HEK293 (cell line): ENCODE measurements around the gene FOLR2.

ENCODE experiments used
- CTCF ChIA-PET: fragments of 350-600 bp; formaldehyde crosslinking; extraction: SDS; loops from one replicate; lab custom pipeline; 2021; ENCODE audit warnings: antibody characterized with exemption; lab: Yijun Ruan, JAX
- POLR2A ChIA-PET: fragments of 300-600 bp; formaldehyde crosslinking; extraction: SDS; loops from one replicate; lab custom pipeline; 2020; ENCODE audit warnings: antibody characterized with exemption, inconsistent platforms; lab: Yijun Ruan, JAX
- H3K27ac ChIP-seq: fragments of 200-500 bp; sonication (Bioruptor generic); 2 replicates; pipeline ENCODE4 v1.5.1; 2014; ENCODE audit warnings: low read depth, low read length, control low read depth, inconsistent platforms; ENCODE audit errors: extremely low read depth
- H3K36me3 ChIP-seq, 2 experiments: fragments of 200-500 bp in 1 of 2; sonication (Bioruptor generic) in 1 of 2; 1 replicate in 1 of 2; 2 replicates in 1 of 2; pipeline ENCODE4 v1.5.1; 2014 to 2017; ENCODE audit warnings: inconsistent platforms in 2 of 2, low read length in 2 of 2; ENCODE audit not compliant: control insufficient read depth in 2 of 2, insufficient read depth in 1 of 2
- H3K4me1 ChIP-seq: fragments of 200-500 bp; sonication (Bioruptor generic); 2 replicates; pipeline ENCODE4 v1.5.1; 2014; ENCODE audit warnings: mild to moderate bottlenecking, low read length, inconsistent platforms; ENCODE audit not compliant: control insufficient read depth, insufficient read depth
- H3K4me3 ChIP-seq: 2 replicates; pipeline ENCODE4 v1.5.1; 2011; ENCODE audit warnings: low read depth, mild to moderate bottlenecking, control low read depth, low read length, moderate library complexity
- H3K9me3 ChIP-seq: fragments of 200-500 bp; sonication (Bioruptor generic); 2 replicates; pipeline ENCODE4 v1.5.1; 2014; ENCODE audit warnings: low read depth, low read length, inconsistent platforms; ENCODE audit not compliant: control insufficient read depth, insufficient read depth
- BCL11B ChIP-seq: fragments of 450-650 bp; formaldehyde crosslinking; IDR thresholded peaks from 2 replicates; pipeline ENCODE4 v1.5.1; 2016; ENCODE audit warnings: low read depth, missing biosample characterization, missing genetic modification characterization
- REPIN1 ChIP-seq: fragments of 450-650 bp; formaldehyde crosslinking; IDR thresholded peaks from 2 replicates; pipeline ENCODE4 v1.5.1; 2017; ENCODE audit warnings: missing biosample characterization, missing genetic modification characterization, low read depth
- ZNF140 ChIP-seq: fragments of 450-650 bp; formaldehyde crosslinking; IDR thresholded peaks from 2 replicates; pipeline ENCODE4 v1.5.1; 2016; ENCODE audit warnings: missing biosample characterization, missing genetic modification characterization
- ZNF2 ChIP-seq: fragments of 450-650 bp; formaldehyde crosslinking; IDR thresholded peaks from 2 replicates; pipeline ENCODE4 v1.5.1; 2016; ENCODE audit warnings: missing biosample characterization, missing genetic modification characterization
- ZNF266 ChIP-seq: fragments of 450-650 bp; formaldehyde crosslinking; IDR thresholded peaks from 2 replicates; pipeline ENCODE4 v1.5.1; 2016; ENCODE audit warnings: missing biosample characterization, missing genetic modification characterization, low read depth
- ZNF555 ChIP-seq: fragments of 450-650 bp; formaldehyde crosslinking; conservative IDR thresholded peaks from 2 replicates; pipeline ENCODE4 v1.5.1; 2017; ENCODE audit warnings: missing biosample characterization, mild to moderate bottlenecking, missing genetic modification characterization, inconsistent platforms
- ZNF600 ChIP-seq: fragments of 450-650 bp; formaldehyde crosslinking; IDR thresholded peaks from 2 replicates; pipeline ENCODE4 v1.5.1; 2016; ENCODE audit warnings: missing biosample characterization, missing genetic modification characterization
- ZSCAN16 ChIP-seq: fragments of 450-650 bp; formaldehyde crosslinking; IDR thresholded peaks from 2 replicates; pipeline ENCODE4 v1.5.1; 2016; ENCODE audit warnings: missing biosample characterization, missing genetic modification characterization
- TF ChIP-seq, protein P1 (sequence below): fragments of 450-650 bp; formaldehyde crosslinking; IDR thresholded peaks from 2 replicates; pipeline ENCODE4 v1.5.1; 2016; ENCODE audit warnings: missing biosample characterization, missing genetic modification characterization
- TF ChIP-seq, protein P2 (sequence below): fragments of 450-650 bp; formaldehyde crosslinking; IDR thresholded peaks from 2 replicates; pipeline ENCODE4 v1.5.1; 2016; ENCODE audit warnings: missing biosample characterization, missing genetic modification characterization
- TF ChIP-seq, protein P3 (sequence below): fragments of 450-650 bp; formaldehyde crosslinking; IDR thresholded peaks from 2 replicates; pipeline ENCODE4 v1.5.1; 2016; ENCODE audit warnings: missing biosample characterization, missing genetic modification characterization, borderline replicate concordance
- TF ChIP-seq, protein P4 (sequence below): fragments of 450-650 bp; formaldehyde crosslinking; IDR thresholded peaks from 2 replicates; pipeline ENCODE4 v1.5.1; 2017; ENCODE audit warnings: missing biosample characterization, missing genetic modification characterization

Gene FOLR2

DNA sequence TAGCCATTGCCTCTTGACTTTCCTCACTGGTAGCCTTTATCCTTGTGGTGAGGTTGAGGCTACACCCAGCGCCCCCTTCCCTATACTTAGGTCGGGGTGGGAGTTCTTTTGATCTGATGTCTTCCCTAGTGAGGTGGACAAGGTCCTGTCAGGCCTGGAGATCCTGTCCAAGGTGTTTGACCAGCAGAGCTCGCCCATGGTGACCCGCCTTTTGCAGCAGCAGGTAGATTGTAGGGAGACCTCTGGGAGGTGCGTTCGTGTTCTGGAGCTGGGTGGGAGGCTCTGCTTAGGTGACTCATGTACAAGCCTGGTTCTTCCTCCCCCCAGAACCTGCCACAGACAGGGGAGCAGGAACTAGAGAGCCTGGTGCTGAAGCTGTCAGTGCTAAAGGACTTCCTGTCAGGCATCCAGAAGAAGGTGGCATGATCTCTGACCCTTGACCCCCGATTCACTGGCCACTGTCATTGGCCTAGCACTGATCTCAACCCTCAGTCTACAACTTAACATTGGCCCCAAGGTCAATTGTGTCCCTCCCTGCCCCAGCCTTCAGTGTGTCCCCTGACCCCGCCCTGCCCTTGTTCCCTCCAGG lies 12.8 kb downstream of the FOLR2 start:
- POLR2A ChIA-PET, result no interaction called here
- peaks cover 0 to 84% of the 10 kb centered on the region in 2 experiments; a peak in 2 of 3 replicates for H3K36me3 ChIP-seq

DNA sequence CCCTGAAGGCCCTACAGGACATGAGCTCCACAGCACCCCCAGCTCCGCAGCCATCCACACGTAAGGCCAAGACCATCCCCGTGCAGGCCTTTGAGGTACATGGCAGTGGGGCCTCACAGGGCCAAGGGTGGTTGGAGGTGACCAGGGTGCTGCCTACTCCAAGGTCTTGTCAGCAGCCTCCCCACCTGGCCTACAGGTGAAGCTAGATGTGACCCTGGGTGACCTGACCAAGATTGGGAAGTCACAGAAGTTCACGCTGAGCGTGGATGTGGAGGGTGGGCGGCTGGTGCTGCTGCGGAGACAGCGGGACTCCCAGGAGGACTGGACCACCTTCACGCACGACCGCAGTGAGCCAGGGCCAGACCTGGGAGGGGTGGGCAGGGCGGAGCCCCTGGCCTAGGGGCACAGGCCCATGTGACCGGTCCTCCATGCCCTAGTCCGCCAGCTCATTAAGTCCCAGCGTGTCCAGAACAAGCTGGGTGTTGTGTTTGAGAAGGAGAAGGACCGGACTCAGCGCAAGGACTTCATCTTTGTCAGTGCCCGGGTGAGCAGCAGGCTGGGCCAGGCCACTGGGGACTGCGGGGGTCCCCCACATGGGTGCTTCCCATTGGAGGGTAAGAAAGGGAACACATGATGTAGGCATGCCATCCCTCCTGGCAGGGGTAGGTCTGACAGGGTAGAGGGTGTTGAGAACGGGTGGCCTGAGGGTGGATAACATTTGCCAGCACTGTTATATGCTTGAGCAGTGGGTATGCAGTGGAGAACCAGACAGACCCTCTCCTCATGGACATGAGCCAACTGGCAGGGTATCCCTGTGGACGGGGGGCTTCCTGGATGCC lies 13.6 kb downstream of the FOLR2 start:
- ChIA-PET POLR2A (interaction anchor here (0.7 kb wide), 1 partner anchor 11 kb away, joined by 3 read pairs; no protein-coding TSS in a partner anchor), CTCF (interaction anchor here (0.6 to 1.1 kb wide), 4 partner anchors 47 to 453 kb away, joined by 3 read pairs; no protein-coding TSS in a partner anchor)
- Histone ChIP-seq H3K27ac (no peak overlapping the region), H3K9me3 (no peaks in the 10 kb centered on the region), H3K4me1 (no peaks in the 10 kb centered on the region), H3K4me3 (no peak overlapping the region), H3K36me3 (peaks cover 0 to 91% of the 10 kb centered on the region in 2 experiments; a peak in 2 of 3 replicates)
- TF ChIP-seq, protein P1, sequence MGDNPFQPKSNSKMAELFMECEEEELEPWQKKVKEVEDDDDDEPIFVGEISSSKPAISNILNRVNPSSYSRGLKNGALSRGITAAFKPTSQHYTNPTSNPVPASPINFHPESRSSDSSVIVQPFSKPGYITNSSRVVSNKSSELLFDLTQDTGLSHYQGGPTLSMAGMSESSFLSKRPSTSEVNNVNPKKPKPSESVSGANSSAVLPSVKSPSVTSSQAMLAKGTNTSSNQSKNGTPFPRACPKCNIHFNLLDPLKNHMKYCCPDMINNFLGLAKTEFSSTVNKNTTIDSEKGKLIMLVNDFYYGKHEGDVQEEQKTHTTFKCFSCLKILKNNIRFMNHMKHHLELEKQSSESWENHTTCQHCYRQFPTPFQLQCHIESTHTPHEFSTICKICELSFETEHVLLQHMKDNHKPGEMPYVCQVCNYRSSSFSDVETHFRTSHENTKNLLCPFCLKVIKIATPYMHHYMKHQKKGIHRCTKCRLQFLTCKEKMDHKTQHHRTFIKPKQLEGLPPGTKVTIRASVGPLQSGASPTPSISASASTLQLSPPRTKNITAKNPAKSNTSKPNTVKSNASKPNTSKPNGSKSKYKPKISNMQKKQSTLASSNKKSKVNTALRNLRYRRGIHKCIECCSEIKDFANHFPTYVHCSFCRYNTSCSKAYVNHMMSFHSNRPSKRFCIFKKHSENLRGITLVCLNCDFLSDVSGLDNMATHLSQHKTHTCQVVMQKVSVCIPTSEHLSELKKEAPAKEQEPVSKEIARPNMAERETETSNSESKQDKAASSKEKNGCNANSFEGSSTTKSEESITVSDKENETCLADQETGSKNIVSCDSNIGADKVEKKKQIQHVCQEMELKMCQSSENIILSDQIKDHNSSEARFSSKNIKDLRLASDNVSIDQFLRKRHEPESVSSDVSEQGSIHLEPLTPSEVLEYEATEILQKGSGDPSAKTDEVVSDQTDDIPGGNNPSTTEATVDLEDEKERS (tag by site-specific recombination), result no peak
- TF ChIP-seq ZSCAN16 (tag by site-specific recombination) (no peak), ZNF266 (tag by site-specific recombination) (no peak), REPIN1 (no peak)
- TF ChIP-seq, protein P2, sequence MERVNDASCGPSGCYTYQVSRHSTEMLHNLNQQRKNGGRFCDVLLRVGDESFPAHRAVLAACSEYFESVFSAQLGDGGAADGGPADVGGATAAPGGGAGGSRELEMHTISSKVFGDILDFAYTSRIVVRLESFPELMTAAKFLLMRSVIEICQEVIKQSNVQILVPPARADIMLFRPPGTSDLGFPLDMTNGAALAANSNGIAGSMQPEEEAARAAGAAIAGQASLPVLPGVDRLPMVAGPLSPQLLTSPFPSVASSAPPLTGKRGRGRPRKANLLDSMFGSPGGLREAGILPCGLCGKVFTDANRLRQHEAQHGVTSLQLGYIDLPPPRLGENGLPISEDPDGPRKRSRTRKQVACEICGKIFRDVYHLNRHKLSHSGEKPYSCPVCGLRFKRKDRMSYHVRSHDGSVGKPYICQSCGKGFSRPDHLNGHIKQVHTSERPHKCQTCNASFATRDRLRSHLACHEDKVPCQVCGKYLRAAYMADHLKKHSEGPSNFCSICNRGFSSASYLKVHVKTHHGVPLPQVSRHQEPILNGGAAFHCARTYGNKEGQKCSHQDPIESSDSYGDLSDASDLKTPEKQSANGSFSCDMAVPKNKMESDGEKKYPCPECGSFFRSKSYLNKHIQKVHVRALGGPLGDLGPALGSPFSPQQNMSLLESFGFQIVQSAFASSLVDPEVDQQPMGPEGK (tag by site-specific recombination), result no peak

More for the DNA sequence above, 12.8 kb downstream of the FOLR2 start:
- Histone ChIP-seq H3K9me3 (no peaks in the 10 kb centered on the region), H3K27ac (no peak overlapping the region), H3K4me1 (no peaks in the 10 kb centered on the region), H3K4me3 (no peak overlapping the region)
- TF ChIP-seq ZNF555 (tag by site-specific recombination), result no peak
- no peak for TF ChIP-seq ZNF140 (tag by site-specific recombination)
- 0 out of 2 replicates have a peak, but pooled peaks have one; percentile 21 for TF ChIP-seq ZNF600
- no peak for TF ChIP-seq ZNF266 (tag by site-specific recombination)
- TF ChIP-seq, protein P3, sequence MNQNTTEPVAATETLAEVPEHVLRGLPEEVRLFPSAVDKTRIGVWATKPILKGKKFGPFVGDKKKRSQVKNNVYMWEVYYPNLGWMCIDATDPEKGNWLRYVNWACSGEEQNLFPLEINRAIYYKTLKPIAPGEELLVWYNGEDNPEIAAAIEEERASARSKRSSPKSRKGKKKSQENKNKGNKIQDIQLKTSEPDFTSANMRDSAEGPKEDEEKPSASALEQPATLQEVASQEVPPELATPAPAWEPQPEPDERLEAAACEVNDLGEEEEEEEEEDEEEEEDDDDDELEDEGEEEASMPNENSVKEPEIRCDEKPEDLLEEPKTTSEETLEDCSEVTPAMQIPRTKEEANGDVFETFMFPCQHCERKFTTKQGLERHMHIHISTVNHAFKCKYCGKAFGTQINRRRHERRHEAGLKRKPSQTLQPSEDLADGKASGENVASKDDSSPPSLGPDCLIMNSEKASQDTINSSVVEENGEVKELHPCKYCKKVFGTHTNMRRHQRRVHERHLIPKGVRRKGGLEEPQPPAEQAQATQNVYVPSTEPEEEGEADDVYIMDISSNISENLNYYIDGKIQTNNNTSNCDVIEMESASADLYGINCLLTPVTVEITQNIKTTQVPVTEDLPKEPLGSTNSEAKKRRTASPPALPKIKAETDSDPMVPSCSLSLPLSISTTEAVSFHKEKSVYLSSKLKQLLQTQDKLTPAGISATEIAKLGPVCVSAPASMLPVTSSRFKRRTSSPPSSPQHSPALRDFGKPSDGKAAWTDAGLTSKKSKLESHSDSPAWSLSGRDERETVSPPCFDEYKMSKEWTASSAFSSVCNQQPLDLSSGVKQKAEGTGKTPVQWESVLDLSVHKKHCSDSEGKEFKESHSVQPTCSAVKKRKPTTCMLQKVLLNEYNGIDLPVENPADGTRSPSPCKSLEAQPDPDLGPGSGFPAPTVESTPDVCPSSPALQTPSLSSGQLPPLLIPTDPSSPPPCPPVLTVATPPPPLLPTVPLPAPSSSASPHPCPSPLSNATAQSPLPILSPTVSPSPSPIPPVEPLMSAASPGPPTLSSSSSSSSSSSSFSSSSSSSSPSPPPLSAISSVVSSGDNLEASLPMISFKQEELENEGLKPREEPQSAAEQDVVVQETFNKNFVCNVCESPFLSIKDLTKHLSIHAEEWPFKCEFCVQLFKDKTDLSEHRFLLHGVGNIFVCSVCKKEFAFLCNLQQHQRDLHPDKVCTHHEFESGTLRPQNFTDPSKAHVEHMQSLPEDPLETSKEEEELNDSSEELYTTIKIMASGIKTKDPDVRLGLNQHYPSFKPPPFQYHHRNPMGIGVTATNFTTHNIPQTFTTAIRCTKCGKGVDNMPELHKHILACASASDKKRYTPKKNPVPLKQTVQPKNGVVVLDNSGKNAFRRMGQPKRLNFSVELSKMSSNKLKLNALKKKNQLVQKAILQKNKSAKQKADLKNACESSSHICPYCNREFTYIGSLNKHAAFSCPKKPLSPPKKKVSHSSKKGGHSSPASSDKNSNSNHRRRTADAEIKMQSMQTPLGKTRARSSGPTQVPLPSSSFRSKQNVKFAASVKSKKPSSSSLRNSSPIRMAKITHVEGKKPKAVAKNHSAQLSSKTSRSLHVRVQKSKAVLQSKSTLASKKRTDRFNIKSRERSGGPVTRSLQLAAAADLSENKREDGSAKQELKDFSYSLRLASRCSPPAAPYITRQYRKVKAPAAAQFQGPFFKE (tag by site-specific recombination), result no peak
- TF ChIP-seq ZNF2 (tag by site-specific recombination), result no peak
- TF ChIP-seq BCL11B (tag by site-specific recombination), result no peak
- TF ChIP-seq, protein P4, sequence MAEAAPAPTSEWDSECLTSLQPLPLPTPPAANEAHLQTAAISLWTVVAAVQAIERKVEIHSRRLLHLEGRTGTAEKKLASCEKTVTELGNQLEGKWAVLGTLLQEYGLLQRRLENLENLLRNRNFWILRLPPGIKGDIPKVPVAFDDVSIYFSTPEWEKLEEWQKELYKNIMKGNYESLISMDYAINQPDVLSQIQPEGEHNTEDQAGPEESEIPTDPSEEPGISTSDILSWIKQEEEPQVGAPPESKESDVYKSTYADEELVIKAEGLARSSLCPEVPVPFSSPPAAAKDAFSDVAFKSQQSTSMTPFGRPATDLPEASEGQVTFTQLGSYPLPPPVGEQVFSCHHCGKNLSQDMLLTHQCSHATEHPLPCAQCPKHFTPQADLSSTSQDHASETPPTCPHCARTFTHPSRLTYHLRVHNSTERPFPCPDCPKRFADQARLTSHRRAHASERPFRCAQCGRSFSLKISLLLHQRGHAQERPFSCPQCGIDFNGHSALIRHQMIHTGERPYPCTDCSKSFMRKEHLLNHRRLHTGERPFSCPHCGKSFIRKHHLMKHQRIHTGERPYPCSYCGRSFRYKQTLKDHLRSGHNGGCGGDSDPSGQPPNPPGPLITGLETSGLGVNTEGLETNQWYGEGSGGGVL, result no peak
- CTCF ChIA-PET, result interaction anchor here (0.6 to 1.1 kb wide), 3 partner anchors 201 to 454 kb away, joined by 3 read pairs; no protein-coding TSS in a partner anchor
